HG03097 (cell line): ENCODE measurements around the gene BTN2A1.
A peak's percentile ranks its signal among the peaks of the same experiment; 100 is the strongest.

Source experiments
- ATAC-seq: cut with Tn5 transposase; IDR thresholded peaks from one replicate; pipeline ENCODE4 v1.9.1; 2021; ENCODE audit not compliant: unreplicated experiment, low FRiP score

The BTN2A1 gene

DNA sequence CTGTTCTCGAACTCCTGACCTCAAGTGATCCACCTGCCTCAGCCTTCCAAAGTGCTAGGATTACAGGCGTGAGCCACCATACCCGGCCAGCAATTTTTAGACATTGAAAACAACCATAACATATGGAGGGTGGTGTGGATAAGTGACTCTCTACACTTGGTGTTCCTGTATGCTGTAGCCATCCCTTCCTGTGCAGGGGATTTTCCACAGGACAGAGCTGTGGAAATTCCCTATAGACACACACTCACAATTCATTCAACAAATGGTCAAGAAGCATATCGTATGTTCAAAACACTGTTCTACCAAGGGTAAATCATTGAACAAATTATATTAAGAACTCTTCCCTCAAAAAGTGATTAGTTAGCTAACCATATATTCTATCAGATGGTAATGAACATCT lies 6.3 kb downstream of the BTN2A1 start:
- no peak for ATAC-seq

DNA sequence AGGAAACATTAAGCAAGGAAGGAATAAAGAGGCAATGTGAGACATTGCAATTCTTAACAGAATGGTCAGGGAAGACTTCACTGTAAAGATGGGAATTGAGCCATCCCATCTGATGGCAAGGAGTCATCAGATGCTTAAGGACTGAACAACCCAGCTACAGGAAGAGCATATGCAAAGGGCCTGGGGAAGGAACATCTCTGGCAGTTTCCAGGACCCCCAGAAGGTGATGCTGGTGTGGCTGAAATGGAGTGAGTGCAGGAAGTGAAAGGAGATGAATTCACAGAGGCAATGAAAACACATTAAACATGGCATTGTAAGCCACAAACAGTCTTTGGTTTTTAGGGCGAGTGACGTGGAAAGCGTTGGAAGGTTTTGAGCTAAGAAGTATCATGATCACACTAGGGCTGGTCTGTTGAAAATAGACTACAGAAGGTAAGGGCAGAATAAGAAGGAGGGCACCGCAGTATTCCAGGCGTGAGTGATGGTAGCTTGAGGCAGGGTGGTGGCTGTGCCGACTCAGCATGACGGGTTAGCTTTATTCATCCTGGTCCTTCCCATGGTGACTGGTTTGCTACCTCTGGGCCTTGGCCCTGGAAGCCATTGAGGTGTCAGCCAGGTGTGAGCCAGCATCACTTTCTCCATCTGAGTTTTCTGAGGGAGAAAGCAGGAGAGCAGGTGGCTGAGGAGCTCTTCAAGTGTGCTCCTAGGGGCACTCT lies 6.8 kb downstream of the BTN2A1 start:
- no peak for ATAC-seq

DNA sequence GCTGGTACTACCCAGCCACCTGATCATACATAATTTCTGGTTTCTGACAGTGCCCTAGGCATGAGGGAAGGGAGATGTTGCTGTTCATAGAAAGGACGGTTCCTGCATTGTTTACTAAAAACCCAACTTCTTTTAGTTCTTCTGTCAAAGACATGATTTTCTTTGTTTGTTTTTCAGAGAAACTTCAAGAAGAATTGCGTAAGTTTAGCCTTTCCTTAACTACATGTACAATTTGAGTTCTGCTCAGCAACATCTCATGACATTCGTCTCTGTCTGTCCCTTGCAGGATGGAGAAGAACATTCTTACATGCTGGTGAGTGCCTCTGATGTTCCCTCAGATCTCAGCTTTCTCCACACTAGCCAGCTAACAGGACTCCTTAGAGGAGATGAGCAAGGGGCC lies 8.0 kb downstream of the BTN2A1 start:
- ATAC-seq = no peak

DNA sequence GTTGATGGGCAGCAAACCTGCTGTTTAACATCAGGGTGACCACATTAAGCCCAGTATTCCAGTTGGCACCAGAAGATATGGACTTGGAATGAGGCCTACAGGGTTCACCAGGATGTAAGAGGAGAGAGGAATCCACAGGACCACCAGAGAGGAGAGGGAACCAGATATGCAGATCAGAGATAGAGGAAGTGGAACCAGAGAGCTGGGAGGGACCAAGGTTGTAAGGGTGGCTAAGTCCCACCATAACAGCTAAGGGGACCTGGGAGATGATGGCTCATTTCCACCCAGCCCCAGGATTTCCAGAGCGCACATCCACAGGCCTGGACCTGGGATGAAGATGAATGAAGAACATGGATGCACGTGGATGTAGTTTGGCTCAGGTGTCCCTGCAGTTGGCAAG lies 11.1 kb downstream of the BTN2A1 start:
- ATAC-seq = no peak

- ATAC-seq = no peak
These were observed 12.9 kb downstream of the BTN2A1 start for GRCh38 chr6:26470643-26471042.

GRCh38 chr6:26471970-26472369 lies 14.2 kb downstream of the BTN2A1 start:
- no peak for ATAC-seq

- ATAC-seq = no peak
These were observed 15.0 kb downstream of the BTN2A1 start for GRCh38 chr6:26472549-26473290.

- ATAC-seq = no peak
These were observed 15.6 kb downstream of the BTN2A1 start for GRCh38 chr6:26473429-26473757.

DNA sequence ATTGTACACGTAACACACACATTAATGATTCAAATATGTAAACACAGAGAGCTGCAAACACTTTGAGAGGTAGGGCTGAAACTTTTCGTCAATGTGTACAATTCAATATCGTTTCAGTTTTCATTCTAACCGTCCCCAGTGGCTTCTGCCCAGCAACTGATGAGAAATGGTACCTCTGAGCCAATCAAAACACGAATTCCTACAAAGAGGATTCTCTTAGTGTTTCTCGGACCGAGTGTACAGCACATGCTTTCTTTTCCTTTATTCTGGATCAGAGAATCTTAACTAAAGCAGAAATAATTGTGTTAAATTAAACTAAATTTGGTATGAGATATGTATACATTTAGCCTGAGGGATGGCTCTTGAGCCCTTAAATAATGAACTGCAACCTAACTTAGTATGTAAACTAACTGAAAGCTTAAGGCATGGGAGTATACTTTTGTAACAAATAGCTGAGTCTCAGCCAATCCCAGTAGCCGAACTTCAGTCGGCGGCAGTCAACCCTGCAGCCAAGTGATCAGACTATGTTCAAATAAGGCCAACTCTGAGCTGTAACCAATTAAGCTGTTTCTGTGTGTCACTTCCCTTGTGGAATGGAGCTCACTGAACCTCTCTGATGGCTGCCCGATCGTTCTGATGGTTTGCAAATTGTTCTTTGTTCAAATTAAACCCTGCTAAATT lies 16.1 kb downstream of the BTN2A1 start:
- ATAC-seq = peak; percentile 86

DNA sequence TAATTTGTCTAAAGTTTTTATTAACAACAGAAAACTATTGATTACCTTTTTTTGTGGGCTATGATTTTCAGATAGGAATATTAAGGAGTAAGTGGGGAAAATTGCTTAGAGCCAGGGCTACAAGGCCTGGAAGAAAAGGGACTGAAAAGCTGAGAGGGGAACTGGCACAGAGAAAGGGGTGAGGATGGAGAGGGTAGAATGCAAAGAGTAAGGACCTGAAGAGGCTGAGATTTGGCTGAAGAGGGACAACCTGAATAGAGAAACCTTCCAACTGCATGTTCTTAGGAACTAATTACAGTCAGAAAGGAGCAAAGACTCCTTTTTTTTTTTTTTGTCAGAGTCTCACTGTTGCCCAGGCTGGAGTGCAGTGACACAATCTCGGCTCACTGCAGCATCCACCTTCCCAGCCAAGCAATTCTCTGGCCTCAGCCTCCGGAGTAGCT lies 16.7 kb downstream of the BTN2A1 start:
- ATAC-seq = no peak

- no peak for ATAC-seq
These were observed 18.3 kb downstream of the BTN2A1 start for GRCh38 chr6:26475823-26476729.

DNA sequence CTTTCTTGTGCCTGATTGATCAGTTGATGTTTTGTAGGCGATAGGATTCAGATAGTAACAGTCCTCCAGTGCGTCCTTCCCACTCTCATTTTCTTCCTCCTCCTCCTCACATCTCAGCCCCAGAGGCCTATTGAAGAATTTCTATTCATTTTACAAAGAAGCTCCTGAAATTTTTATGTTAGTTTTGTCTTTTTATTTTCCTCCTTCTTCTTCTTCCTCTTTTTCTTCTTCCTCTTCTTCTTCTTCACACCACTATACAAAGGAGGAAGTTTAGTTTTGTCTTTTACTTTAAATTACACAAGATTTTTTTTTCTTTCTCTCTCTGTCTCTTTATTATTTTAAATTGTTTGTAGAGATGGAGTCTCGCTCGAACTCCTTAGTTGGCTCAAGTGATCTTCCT lies 19.1 kb downstream of the BTN2A1 start:
- no peak for ATAC-seq

- ATAC-seq = no peak
These were observed 19.7 kb downstream of the BTN2A1 start for GRCh38 chr6:26477426-26477825.

DNA sequence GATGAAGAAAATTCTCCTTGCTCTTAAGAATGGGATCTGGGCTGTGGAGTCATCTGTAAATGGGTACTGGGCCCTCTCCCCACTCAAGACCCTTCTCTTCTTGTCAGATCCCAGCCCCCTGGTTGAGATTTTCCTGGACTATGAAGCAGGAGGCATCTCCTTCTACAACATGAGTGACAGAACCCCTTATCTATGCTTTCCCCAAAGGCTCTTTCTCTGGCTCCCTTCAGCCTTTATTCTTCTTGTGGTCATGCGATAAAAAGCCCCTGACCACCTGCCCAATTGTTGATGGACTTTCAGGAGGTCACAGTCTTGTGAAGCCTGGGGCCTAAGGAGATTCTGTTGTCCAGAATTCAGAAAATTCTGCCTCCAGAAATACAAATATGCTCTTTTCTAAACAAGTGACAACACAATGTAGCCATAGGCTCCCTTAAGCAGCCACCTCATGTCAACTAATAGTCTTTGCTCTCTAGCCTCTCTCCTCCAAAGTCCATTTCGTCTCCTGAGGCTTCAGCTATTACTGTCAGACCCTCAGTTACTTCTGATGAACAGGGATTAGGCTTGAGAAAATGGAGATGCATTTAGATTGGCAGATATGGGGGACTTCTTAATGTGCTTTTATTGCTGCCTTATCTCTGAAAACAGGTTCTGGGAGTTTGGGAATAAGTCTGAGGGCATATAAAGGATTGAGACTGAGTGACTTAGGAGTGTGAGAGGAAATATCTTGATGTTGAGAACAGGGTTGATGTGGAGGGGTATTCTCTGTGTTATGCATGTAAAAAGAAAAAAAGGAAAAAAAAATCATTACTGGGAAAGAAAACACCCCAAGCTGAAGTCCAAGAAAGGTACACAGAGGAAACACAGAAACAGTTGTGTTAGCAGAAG lies 20.6 kb downstream of the BTN2A1 start:
- ATAC-seq = no peak

GRCh38 chr6:26478985-26479278 lies 21.2 kb downstream of the BTN2A1 start:
- no peak for ATAC-seq

GRCh38 chr6:26482338-26482737 lies 24.6 kb downstream of the BTN2A1 start:
- ATAC-seq = no peak

DNA sequence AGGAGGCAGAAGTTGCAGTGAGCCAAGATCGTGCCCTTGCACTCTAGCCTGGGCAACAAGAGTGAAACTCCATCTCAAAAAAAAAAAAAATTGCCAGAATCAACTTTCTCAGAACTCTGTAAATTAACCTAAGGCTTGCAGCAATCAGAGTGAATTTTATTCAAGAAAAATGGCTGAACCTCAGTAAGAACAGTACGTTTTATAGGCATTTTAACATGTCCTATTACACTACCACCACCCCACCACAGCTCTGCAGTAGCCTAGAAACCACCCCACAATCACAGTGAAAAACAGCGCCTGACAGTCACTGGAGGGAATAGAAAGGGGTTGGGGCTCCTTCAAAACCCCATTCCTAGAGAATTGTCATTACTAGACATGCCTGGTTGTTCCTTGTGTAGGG lies 26.0 kb downstream of the BTN2A1 start:
- ATAC-seq = no peak

- ATAC-seq = no peak
These were observed 26.4 kb downstream of the BTN2A1 start for GRCh38 chr6:26484161-26484560.

DNA sequence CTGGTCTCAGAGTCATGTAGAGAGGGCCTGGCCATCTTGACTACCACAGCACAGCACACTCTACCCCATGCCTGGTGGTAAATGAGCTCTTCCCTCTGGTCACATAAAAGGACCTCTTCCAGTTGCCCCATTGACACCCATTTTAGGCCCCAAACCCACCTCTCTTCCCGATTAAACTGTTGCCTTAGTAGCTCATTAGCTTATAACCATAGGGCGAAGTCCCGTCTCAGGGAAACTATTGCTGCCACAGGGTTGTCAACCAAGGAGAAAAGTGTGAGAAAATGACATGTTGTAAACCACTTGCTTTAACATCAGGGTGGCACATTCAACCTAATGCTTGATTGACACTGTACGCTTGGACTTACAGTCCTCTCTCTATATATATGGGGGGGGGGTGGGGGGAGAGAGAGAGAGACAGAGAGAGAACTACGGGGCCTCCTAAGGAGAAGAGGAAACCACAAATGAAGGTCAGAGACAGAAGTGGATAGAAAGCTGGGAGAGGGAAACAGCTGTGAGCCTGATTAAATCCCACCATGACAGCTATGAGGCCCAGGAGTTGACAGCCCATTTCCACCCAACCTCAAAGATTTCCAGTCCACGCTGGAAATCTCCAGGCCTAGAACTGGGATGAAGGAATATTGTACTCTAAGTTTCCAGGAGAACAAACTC lies 27.5 kb downstream of the BTN2A1 start:
- no peak for ATAC-seq
